RWPE2 (cell line): ENCODE data around the gene TRIM33.

Experiments
- ATAC-seq: fragments of 200-7000 bp; cut with Tn5 transposase; 3 replicates; pipeline ENCODE4 v1.9.1; 2021; ENCODE audit warnings: low read depth
- DNase-seq: peaks from one replicate; pipeline ENCODE4 v3.0.0-alpha.2; 2020; ENCODE audit warnings: low spot score
- H3K27ac ChIP-seq: fragments of 450-650 bp; 2 replicates; pipeline ENCODE4 v1.5.1; 2017; ENCODE audit warnings: mild to moderate bottlenecking; ENCODE audit not compliant: poor library complexity, severe bottlenecking
- H3K27me3 ChIP-seq: fragments of 250-450 bp; sonication (Bioruptor Pico); 2 replicates; pipeline ENCODE4 v1.5.1; 2021; ENCODE audit warnings: mild to moderate bottlenecking, moderate library complexity; ENCODE audit not compliant: insufficient read depth, poor library complexity, severe bottlenecking
- H3K36me3 ChIP-seq: fragments of 250-450 bp; sonication (Bioruptor Pico); 2 replicates; pipeline ENCODE4 v1.5.1; 2020; ENCODE audit warnings: low read depth, mild to moderate bottlenecking, moderate library complexity
- H3K4me1 ChIP-seq: fragments of 250-450 bp; sonication (Bioruptor Pico); 2 replicates; pipeline ENCODE4 v1.5.1; 2021; ENCODE audit warnings: mild to moderate bottlenecking, moderate library complexity; ENCODE audit not compliant: insufficient read depth, poor library complexity, severe bottlenecking
- H3K4me3 ChIP-seq: fragments of 250-450 bp; sonication (Bioruptor Pico); 2 replicates; pipeline ENCODE4 v1.5.1; 2021; ENCODE audit warnings: mild to moderate bottlenecking, moderate library complexity; ENCODE audit not compliant: severe bottlenecking
- H3K9me3 ChIP-seq: fragments of 250-450 bp; sonication (Bioruptor Pico); 2 replicates; pipeline ENCODE4 v1.5.1; 2021; ENCODE audit warnings: mild to moderate bottlenecking, moderate library complexity; ENCODE audit not compliant: severe bottlenecking
- TF ChIP-seq, protein P1 (sequence below): fragments of 450-650 bp; IDR thresholded peaks from one replicate; pipeline ENCODE4 v1.5.1; 2017; ENCODE audit warnings: mild to moderate bottlenecking, moderate library complexity; ENCODE audit not compliant: poor library complexity, severe bottlenecking

Gene TRIM33

DNA sequence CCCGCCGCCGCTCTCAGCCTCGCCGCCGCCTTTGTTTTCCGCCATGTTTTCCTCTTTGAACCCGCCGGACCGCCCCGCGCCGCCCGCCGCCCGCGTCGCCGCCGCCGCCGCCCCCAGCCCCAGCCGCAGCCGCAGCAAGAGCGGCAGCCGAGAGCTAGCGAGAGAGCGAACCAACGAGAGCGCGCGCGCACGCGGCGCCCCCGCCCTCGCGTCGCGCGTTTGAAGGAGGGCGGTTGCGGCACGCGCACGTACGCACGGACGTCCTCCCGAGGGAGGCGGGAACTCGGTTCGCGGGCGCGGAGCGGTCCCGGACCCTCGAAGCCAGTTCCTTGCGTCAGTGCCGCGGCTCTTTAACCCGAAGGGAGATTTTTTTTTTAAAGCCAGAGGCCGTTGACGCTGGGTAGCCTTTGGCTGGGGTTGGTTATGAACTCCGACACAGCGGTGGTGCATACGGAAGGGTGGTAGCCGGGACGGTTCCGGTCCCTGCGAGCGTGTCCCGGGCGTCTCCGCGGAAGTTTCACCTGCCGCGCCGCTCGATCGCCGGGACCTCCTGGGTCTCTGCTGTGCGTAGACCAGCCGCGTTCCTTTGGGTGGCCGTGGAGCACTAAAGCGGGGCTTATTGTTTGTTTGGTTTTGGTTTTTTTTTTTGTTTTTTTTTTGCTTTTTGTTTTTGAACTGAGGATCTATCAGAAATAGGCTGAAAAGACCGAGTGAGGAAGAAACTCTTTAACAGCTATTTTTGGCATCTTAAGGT is at the start of gene TRIM33:
Gene TRIM33, minus strand, starts transcription at position 172 of the 754 bp plus-strand sequence. Its CDS starts 127 bp downstream, at position 45.
- H3K4me3 ChIP-seq, result peak within 1 kb of the TSS; percentile 91
- peaks cover 9% of the 10 kb centered on the region for H3K4me1 ChIP-seq
- no peaks in the 10 kb centered on the region for H3K27me3 ChIP-seq
- peaks cover 12% of the 10 kb centered on the region; the same call in 1 of the 2 replicates for H3K36me3 ChIP-seq
- peak; percentile 84 for DNase-seq
- peak; percentile 76 for ATAC-seq
- TF ChIP-seq, protein P1, sequence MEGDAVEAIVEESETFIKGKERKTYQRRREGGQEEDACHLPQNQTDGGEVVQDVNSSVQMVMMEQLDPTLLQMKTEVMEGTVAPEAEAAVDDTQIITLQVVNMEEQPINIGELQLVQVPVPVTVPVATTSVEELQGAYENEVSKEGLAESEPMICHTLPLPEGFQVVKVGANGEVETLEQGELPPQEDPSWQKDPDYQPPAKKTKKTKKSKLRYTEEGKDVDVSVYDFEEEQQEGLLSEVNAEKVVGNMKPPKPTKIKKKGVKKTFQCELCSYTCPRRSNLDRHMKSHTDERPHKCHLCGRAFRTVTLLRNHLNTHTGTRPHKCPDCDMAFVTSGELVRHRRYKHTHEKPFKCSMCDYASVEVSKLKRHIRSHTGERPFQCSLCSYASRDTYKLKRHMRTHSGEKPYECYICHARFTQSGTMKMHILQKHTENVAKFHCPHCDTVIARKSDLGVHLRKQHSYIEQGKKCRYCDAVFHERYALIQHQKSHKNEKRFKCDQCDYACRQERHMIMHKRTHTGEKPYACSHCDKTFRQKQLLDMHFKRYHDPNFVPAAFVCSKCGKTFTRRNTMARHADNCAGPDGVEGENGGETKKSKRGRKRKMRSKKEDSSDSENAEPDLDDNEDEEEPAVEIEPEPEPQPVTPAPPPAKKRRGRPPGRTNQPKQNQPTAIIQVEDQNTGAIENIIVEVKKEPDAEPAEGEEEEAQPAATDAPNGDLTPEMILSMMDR, result no peak
- H3K9me3 ChIP-seq, result no peaks in the 10 kb centered on the region
- peak within 1 kb of the TSS; percentile 68 for H3K27ac ChIP-seq

DNA sequence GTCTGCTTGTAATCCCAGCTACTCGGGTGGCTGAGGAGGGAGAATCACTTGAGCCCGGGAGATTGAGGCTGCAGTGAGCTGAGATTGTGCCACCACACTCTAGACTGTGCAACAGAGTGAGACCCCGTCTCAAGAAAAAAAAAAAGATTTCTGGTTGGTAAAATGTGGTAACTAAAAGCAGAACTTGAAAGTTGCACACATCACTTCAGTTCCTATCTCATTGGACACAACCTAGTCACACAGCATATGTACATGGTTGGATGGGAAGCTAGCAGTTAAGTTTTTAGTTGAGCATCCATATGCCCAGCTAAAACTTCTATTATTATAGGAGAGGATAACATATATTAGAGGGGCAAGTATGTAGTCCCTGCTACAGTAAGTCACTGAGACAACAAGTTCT is 48.4 kb upstream of the TRIM33 start:
- Histone ChIP-seq H3K27me3 (no peaks in the 10 kb centered on the region), H3K9me3 (no peaks in the 10 kb centered on the region), H3K36me3 (no peaks in the 10 kb centered on the region), H3K27ac (no peak overlapping the region), H3K4me1 (no peaks in the 10 kb centered on the region), H3K4me3 (no peak overlapping the region)
- no peak for DNase-seq
- TF ChIP-seq, protein P1, result no peak
- no peak for ATAC-seq

DNA sequence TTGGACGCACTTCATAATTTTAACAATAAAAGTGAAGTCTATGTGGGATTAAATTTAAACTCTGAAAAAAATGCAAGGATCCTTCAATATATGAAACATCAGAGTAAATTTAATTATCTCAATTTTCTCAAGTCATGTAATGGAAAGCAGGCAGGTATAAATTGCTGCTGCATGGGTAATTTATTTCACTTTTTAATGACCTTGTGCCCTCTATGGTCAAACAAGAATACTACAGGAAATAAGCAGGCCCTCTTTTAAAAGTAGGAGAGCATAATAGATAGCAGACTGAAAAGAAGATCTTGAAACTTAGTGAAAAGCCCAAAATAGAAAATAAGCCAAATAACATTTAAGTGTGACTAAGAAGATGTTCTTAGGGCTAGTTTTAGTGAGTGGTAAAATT is 47.5 kb upstream of the TRIM33 start:
- DNase-seq (no peak), ATAC-seq (0 out of 3 replicates have a peak, but pooled peaks have one; percentile 48)
- Histone ChIP-seq H3K36me3 (no peaks in the 10 kb centered on the region), H3K9me3 (no peaks in the 10 kb centered on the region), H3K4me1 (no peaks in the 10 kb centered on the region), H3K27me3 (no peaks in the 10 kb centered on the region), H3K4me3 (no peak overlapping the region), H3K27ac (no peak overlapping the region)
- TF ChIP-seq, protein P1, result peak; percentile 74

DNA sequence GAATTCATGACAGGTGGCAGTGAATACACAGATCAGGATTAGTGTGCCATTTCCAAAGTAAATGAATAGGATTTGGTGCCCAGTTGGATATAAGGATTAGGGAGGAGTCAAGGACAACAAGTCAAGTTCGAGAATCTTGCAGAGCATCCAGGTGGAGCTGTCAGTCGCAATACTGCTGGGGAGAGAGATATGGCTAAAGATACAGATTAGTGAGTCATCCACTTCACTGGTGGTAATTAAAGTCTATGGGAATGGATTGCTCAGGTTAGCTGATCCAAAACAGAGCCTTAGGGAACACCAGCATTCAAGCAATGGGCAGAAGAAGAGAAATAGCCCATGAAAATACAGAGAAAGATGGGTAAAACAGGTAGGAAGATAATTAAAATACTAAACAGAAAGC is 43.6 kb upstream of the TRIM33 start:
- no peak overlapping the region for H3K27ac ChIP-seq
- ATAC-seq (peak; percentile 38; the same call in 1 of the 3 replicates), DNase-seq (no peak)
- H3K9me3 ChIP-seq, result no peaks in the 10 kb centered on the region
- H3K4me1 ChIP-seq, result no peaks in the 10 kb centered on the region
- no peaks in the 10 kb centered on the region for H3K27me3 ChIP-seq
- H3K36me3 ChIP-seq, result no peaks in the 10 kb centered on the region
- no peak overlapping the region for H3K4me3 ChIP-seq
- TF ChIP-seq, protein P1, result no peak

DNA sequence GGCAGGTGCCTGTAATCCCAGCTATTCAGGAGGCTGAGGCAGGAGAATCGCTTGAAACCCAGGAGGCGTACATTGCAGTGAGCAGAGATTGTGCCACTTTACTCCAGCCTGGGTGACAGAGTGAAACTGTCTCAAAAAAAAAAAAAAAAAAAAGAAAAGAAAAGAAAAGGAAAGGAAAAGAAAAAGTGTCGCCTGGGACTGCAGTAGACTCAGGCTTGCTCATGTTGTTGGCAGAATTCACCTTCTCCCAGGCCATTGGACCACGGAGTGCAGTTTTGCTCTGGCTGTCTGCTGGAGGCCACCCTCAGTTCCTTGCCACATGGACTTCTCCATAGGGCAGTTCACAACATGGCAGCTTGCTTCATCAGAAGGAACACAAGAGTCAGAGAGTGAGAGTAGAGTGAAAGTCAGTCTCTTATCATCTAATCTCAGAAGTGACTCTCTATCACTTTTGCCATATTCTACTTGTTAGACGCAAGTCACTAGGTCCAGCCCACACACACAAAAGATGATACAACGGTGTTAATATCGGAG is 41.2 kb upstream of the TRIM33 start:
- ATAC-seq (no peak), DNase-seq (no peak)
- no peak overlapping the region for H3K27ac ChIP-seq
- H3K27me3 ChIP-seq, result no peaks in the 10 kb centered on the region
- TF ChIP-seq, protein P1, result no peak
- no peaks in the 10 kb centered on the region for H3K4me1 ChIP-seq
- no peaks in the 10 kb centered on the region for H3K9me3 ChIP-seq
- H3K36me3 ChIP-seq, result no peaks in the 10 kb centered on the region
- no peak overlapping the region for H3K4me3 ChIP-seq
